GM21526 (cell line): ENCODE measurements around the gene TRIM24.
"Not testable (repeated sequence)": the region's sequence is repeated elsewhere in the genome, so short reads cannot be mapped to it uniquely, and the experiment has no call there.

Experiments
- ATAC-seq: cut with Tn5 transposase; IDR thresholded peaks from one replicate; pipeline ENCODE4 v1.9.1; 2021; ENCODE audit warnings: moderate library complexity; ENCODE audit not compliant: unreplicated experiment, low FRiP score

The TRIM24 gene

DNA sequence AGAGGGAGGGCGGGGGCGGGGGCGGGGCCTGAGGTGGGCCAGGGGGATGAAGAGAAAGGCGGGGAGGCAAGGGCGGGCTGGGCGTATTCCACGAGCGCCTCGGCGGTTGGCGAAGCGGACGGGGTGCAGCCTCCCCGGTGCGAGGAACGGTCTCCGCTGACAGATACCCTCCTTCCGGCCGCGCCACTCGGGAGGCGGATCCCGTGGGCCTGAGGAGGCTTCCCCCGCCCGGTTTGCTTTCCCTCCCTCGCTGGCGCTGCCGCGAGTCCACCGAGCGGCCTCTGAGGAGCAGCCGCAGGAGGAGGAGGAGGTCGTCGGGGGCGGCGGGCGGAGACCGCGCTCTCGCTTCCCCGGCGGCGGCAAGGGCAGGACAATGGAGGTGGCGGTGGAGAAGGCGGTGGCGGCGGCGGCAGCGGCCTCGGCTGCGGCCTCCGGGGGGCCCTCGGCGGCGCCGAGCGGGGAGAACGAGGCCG lies at the start of gene TRIM24:
TSS of gene TRIM24 (plus strand) at position 84 of the 473 bp plus-strand sequence. CDS start at position 374, 290 bp downstream.
- ATAC-seq: peak; percentile 71

DNA sequence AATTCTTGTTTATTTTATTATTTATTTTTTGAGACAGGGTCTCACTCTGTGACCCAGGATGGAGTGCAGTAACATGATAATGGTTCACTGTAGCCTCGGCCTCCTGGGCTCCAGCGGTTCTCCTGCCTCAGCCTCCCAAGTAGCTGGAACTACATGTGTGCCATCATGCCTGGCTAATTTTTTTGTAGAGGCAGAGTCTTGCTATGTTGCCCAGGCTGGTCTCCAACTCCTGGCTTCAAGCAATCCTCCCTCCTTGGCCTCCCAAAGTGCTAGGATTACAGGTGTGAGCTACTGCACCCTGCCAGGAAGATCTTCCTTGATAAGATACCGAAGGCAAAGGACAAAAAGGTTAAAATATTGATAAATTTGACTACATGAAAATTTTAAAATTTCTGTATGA lies 48.0 kb upstream of the TRIM24 start:
- ATAC-seq: not testable (repeated sequence)

DNA sequence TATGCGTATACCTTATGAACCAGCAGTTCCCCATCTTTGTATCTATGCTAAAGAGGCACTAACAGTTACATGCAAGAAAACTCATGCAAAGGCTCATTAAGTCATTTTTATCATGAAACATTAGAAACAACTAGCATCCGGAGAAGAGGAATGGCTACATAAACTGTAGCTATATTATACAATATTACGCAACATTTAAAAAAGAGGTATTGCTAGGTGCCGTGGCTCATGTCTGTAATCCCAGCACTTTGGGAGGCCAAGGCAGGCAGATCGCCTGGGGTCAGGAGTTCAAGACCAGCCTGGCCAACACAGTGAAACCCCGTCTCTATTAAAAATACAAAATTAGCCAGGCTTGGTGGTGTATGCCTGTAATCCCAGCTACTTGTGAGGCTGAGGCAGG lies 47.1 kb upstream of the TRIM24 start:
- not testable (repeated sequence) for ATAC-seq

DNA sequence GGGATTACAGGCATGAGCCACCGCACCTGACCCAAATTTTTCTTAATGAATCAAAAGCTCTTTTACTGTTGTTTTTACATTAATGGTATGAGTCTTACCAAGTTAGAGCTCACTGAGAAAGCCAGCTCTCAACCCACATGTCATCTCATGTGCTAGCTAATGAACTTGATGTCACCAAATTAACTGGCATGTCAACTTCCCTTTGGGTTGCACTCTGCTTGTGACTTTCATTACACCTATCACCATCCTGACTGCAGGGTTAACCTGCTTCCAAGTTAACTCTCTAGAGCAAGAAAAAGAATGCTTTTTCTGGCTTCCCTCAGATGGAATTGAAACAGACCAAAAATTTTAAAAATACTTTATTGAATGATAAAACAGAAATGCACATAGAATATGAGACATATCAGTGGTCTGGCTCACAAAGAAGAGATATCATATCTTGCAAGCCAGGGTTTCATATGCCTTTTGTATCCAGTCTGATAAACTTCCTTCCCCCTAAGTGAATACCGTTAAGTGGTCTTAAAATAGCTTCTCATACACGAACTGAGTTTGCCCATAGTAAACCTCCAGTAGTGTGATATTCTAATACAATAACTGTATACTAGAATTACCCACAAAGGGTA lies 42.9 kb upstream of the TRIM24 start:
- ATAC-seq: no peak

DNA sequence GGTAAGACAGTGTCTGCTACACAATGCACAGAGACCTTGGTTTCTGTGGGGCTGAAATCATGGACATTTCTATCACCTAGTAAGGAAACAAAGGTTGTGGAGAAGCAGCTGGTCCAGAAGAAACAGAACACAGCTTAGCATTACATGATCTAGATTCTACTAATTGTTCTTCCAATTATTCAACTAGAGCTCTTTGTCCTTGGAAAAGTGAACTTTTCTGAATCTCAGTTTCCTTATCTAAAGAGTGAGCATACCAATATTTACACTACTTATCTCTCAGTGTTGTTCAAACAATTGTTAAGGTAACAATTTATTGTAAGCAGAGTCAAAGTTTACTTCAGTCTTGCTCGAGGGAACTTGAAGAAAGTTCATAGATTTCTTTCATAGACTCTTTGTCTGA lies 42.3 kb upstream of the TRIM24 start:
- no peak for ATAC-seq

DNA sequence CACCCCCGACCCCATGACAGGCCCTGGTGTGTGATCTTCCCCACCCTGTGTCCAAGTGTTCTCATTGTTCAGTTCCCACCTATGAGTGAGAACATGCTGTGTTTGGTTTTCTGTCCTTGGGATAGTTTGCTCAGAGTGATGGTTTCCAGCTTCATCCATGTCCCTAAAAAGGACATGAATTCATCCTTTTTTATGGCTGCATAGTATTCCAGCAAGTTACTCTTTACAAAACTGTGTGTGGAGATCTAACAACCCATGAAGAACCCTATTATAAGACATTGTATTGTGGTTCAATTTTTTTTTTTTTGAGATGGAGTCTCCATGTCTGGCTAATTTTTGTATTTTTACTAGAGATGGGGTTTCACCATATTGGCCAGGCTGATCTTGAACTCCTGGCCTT lies 41.7 kb upstream of the TRIM24 start:
- not testable (repeated sequence) for ATAC-seq

DNA sequence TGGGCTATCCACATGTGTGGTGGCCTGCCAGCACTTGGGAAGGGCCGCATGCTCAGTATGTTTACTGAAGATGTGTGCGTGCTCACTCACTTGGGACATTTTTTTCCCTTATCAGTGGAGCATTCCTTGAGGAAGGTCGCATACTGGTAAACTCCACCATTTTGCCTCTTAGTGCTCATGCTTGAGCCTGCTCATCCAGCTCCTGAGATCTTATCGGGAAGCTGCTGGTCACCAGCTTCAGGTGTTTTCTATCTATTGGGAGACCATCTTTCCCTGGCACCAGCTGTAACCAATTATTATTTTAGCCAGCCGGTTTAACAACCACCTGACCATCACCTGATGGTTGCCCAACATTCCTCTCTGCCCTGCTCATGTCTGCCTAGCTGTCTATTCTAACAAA lies 35.0 kb upstream of the TRIM24 start:
- no peak for ATAC-seq

DNA sequence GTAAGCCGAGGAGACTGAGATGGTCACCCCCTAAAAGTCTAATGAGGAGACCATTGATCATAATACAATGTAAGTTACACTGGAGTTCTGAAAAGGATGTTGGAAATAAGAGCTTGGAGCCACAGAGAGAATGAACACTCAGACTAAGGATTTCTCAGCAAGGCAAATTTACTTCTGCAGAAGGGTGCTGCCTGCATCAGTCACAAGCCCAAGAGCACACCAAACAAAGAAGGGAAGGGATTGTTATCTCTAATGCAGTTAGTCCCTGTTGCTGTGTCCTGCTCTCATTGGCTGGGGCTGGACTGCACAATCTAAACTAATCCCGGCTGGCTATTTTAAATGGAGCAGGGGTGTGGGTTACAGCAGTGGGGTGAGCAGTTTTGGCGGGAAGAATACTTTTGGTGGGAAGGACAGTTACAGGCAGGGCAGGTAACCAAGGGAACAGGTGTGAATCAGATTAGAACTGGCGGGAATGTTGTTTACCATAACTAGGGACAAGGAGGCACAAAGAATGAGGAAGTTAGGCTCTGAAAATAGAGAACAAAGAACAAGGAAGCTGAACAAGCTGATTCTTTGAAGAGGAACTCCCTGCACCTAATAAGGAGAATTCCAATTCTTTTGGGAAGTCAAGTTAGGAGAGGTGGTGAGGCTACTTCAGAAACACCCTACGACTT lies 30.3 kb upstream of the TRIM24 start:
- no peak for ATAC-seq

DNA sequence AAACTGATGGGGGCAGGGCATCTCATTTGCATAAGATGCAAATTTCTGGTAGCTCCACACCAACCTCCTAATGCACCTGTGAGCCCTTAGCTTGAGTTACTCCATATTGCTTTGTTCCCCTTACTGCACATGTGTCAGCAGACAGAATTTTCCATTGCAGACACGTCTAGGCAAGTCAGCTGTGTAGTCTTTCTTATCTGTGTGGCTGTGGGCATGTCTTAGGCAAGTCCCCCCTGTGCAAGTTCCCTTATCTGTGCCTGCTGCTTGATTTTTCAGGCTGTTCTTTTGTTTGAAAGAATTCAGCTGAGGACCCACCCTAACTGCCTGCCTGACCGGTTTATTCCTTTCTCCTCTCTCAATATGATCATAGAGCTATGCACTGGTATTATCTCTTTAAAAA lies 28.5 kb upstream of the TRIM24 start:
- ATAC-seq: no peak

DNA sequence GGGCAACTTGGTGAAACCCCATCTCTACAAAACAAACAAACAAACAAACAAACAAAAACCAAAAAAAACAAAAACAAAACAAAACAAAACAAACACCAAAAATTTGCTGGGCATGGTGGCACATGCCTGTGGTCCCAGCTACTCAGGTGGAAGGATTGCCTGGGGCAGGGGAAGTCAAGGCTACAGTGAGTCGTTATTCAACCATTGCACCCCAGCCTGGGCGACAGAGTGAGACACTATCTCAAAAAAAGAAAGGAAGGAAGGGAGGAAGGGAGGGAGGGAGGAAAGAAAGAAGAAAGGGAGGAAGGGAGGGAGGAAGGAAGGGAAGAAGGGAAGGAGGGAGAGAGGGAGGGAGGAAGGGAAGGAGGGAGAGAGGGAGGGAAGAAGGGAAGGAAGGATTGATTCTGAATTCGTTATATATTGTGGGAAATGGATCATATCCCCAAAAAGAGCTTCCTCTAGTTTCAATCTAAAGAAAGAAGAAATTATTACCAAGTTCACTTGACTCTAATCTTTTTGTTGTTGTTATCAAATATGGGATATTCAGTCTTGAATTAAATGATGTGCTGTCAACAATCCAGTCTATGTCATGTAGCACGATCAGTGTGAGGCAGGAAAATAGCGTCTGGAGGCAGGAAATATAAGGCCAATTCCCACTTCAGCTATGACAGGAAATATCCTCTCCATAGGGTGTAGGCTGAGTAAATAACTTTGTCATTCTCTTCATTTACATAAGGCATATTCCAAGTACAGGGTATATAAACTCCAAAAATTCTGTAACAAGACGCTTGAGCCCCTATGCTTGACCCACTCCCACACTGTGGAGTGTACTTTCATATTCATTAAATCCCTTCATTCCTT lies 26.2 kb upstream of the TRIM24 start:
- no peak for ATAC-seq

DNA sequence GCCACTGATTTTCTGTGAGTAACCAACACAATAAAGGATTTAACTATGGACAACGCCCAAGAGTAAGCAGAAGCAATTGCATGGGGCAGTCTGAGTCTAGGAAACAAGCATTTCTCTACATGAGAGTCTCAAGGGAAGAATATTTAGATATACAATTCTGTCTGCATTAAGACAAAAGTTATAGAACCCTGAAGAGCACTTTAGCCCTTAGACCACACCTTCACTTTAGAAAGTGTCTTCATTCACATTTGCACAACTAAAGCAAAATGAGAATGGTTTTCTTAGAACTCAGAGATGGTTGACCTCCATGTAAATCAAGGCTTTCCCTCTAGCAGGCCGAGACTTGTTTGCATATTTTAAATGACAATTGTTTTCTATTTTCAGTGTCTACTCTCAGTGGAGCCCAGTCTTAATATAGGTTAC lies 25.5 kb upstream of the TRIM24 start:
- ATAC-seq: no peak

DNA sequence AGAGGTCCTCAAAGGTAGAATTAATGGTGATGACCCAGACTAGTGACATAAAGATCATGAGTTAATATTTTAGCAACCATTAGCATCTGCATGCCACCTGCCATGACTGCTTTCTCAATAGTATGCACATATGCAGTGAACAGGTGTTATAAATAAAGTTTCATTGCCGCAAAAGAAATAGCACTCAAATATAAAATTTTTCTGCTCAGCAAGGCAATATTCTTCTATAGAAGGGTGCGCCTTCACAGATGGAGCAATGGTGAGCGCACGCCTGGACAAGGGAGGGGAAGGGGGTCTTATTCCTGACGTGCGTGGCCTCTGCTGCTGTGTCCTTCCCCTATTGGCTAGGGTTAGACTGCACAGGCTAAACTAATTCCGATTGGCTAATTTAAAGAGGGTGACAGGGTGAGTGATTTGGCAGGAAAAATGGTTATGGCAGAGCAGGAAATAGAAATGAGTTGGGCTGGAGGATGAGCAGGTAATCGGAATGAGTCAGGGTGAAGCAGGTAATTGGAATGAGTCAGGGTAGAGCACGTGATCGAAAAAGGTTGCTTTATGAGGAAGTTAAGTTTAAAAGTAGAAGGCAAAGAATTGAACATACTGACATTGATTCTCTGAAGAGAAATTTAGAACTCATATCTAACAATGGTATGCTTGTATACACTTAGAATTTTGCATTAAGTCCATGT lies 24.7 kb upstream of the TRIM24 start:
- ATAC-seq: no peak

DNA sequence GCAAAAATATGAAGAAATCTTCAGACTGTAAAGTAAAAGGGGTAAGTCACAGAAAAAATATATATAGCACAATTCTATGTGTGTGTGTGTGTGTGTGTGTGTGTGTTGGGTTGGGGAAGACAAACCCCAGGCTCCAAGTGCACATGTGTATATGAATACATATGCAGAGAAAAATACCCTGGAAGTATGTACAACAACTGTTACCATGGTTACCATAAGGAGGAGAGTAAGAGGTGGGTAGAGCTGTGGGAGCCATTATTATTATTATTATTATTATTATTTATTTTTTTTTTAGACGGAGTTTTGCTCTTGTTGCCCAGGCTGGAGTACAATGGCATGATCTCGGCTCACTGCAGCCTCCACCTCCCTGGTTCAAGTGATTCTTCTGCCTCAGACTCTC lies 23.7 kb upstream of the TRIM24 start:
- no peak for ATAC-seq

DNA sequence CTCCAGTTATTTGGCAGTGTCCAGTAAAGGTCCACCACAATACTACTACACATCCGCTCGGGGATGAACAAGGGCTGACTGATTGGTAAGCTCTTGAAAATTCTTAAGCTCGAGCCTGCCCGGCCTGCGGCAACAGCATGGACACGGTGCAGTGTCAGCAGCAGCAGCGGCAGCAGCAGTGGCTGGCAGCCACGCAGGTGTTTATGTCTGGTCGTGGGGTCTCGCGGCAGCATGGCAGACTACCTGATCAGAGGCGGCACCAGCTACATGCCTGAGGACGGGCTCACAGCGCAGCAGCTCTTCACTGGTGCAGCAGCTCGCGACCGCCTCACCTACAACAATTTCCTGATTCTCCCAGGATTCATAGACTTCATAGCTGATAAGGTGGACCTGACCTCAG lies 19.6 kb upstream of the TRIM24 start:
- no peak for ATAC-seq

DNA sequence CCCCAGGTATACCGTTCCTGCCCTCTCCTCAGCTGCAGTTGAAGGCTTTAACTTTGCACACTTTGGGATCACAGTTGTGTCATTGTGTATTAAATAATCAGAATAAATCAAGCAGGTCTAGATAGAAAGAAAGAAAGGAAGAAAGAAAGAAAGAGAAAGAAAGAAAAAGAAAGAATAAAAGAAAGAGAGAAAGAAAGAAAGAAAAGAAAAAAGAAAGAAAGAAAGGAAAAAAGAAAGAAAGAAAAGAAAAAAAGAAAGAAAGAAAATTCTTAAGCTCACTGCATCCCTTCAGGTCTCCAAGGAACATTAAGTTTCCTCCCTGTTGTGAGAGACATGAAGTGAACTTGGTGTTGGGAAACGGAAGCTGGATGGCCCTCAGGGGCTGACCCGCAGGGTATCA lies 17.2 kb upstream of the TRIM24 start:
- no peak for ATAC-seq

DNA sequence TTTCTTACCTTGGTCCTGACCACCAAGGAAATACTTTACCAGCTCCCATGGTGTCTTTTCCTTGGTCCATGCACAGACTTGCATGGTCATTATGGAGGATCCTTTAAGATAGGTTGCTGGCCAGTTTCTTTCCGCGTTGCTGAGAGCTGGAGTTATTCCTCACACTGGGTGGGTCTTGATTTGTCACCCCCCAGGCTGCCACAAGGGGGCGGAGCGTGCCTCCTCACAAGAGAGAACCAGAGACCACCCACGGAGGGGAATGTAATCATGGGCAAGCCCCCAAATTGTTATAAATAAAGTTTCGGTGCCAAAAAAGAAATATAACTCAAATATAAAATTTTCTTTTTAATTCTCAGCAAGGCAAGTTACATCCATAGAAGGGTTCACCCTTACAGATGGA lies 10.5 kb upstream of the TRIM24 start:
- ATAC-seq: no peak

DNA sequence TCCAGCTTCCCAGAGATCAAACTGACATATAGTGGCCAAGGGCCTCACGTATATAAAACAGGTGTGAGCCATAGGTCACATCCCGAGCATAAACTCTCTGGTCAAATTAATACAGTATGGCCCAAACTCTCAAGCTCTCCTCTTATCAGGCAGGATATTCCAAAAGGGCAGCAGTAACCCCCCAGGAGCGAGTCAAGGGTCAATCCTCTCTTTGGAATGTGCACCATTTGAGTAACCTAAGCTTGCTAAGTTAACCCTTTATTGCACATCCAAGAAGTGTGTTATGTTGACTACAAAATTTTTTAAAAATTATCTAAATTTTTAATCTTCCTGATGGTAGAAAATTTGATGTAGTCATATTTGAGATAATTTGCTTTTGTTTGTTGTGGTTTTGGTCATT lies 4.5 kb upstream of the TRIM24 start:
- ATAC-seq: no peak

DNA sequence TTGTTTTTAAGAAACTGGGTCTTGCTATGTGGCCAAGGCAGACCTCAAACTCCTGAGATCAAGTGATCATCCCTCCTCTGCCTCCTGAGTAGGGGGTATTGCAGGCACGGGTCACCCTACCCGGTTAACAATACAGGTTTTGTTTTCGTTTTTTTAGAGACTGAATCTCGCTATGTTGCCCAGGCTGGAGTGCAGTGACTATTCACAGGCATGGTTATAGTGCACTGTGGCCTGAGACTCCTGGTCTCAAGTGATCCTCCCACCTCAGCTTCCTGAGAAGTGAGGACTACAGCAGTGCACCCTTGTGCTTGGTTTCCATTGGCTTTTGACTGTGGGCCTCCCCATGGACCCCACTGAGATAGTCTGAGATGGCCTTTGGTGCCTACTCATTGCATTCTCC lies 3.8 kb upstream of the TRIM24 start:
- ATAC-seq: no peak

DNA sequence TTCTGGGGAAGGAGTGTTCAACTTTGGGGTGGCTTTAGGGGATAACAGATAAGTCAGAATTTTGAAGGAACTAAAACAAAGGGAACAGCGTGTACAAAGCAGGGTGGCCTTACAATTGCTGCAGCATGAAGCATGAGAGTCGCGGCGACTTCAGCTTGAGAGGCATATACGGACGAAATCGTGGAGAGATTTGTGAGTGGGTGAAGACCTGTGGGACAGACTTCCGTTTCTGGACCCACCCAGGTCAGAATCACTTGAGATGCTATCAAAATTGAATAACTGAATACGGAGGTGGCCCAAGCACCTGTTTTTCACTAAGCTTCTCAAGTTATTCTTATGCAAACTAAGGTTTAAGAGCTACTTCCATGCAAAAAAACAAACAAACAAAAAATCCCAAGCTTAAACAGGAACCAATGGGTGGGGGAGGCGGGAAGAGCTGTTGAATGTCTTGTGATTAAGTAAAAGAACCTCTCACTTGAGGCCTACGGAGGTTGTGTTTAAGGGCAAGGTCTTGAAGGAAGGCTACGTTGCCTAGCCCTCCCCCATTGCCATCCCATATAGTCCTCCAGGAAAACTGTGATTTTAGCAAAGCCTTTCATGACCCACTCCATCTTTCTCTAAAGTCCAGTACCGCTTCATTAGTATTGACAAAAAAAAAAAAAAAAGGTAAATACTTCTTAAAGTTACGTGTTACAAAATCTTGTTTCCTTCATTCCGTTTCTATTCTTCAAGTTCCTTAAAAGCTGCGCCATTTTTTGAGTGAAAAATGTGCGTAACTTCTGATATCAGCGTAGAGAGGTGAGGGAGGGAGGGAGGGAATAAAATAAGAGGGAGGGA lies 1.3 kb upstream of the TRIM24 start:
- ATAC-seq: no peak
